IPS-18a (cell line): ENCODE data around the gene BCAN.
A peak's percentile ranks its signal among the peaks of the same experiment; 100 is the strongest.

Experiments used
- H3K27ac ChIP-seq: one replicate; pipeline ENCODE4 v1.5.1; 2013; ENCODE audit warnings: low read length
- H3K27me3 ChIP-seq: one replicate; pipeline ENCODE4 v1.6.1; 2013; ENCODE audit warnings: mild to moderate bottlenecking, low read length; ENCODE audit not compliant: control insufficient read depth, insufficient read depth
- H3K36me3 ChIP-seq: one replicate; pipeline ENCODE4 v1.6.1; 2013; ENCODE audit warnings: low read depth, low read length; ENCODE audit not compliant: control insufficient read depth
- H3K4me1 ChIP-seq: one replicate; pipeline ENCODE4 v1.6.1; 2013; ENCODE audit warnings: low read depth, low read length; ENCODE audit not compliant: control insufficient read depth
- H3K4me3 ChIP-seq: one replicate; pipeline ENCODE4 v1.5.1; 2013; ENCODE audit warnings: low read length
- H3K9ac ChIP-seq: one replicate; pipeline ENCODE4 v1.6.1; 2013; ENCODE audit warnings: mild to moderate bottlenecking, low read length, moderate library complexity
- H3K9me3 ChIP-seq: one replicate; pipeline ENCODE4 v1.6.1; 2013; ENCODE audit warnings: low read depth, low read length; ENCODE audit not compliant: control insufficient read depth

BCAN gene

DNA sequence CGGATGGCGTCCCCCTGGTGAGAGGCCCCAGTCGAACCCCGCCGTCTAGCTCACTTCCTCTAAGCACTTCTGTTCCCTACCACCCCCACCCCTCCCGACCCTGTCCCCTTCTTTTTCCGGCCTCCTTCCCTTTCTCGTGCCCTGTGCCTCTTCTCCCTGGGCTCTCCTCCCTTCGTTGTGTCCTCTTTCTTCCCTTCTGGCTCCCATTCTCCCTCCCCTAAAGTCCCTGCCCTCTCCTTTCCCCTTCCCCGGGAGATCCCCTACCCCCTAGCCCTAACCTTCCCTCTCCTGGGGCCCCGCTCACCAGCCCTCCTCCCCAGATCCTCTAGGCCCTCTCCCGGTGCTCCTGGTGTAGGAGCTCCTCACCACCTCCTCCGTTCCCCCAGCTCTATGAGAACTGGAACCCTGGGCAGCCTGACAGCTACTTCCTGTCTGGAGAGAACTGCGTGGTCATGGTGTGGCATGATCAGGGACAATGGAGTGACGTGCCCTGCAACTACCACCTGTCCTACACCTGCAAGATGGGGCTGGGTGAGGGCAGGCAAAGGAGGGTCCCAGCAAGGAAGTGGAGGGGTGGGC is 15.9 kb downstream of the BCAN start:
- peaks cover 33% of the 10 kb centered on the region for H3K4me1 ChIP-seq
- no peak overlapping the region for H3K9ac ChIP-seq

GRCh38 chr1:156658496-156658895 is 16.6 kb downstream of the BCAN start:
- Histone ChIP-seq H3K27ac (no peak overlapping the region), H3K27me3 (peaks cover 44% of the 10 kb centered on the region), H3K4me1 (peaks cover 39% of the 10 kb centered on the region), H3K36me3 (no peaks in the 10 kb centered on the region), H3K4me3 (no peak overlapping the region), H3K9ac (no peak overlapping the region), H3K9me3 (no peaks in the 10 kb centered on the region)

More for the DNA sequence above, 15.9 kb downstream of the BCAN start:
- Histone ChIP-seq H3K27ac (no peak overlapping the region), H3K4me3 (peak overlapping the region; percentile 56), H3K9me3 (no peaks in the 10 kb centered on the region), H3K36me3 (no peaks in the 10 kb centered on the region), H3K27me3 (peaks cover 44% of the 10 kb centered on the region)

DNA sequence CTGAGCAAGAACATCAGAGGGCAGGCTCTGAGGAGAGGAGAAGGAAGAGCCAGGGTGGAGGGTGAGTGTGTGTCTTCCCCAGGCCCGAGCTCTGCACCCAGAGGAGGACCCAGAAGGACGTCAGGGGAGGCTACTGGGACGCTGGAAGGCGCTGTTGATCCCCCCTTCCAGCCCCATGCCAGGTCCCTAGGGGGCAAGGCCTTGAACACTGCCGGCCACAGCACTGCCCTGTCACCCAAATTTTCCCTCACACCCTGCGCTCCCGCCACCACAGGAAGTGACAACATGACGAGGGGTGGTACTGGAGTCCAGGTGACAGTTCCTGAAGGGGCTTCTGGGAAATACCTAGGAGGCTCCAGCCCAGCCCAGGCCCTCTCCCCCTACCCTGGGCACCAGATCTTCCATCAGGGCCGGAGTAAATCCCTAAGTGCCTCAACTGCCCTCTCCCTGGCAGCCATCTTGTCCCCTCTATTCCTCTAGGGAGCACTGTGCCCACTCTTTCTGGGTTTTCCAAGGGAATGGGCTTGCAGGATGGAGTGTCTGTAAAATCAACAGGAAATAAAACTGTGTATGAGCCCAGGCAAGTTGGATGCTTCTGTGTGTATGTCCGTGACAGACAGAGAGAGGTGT is 17.1 kb downstream of the BCAN start:
- no peak overlapping the region for H3K4me3 ChIP-seq
- H3K9me3 ChIP-seq: no peaks in the 10 kb centered on the region
- peaks cover 45% of the 10 kb centered on the region for H3K4me1 ChIP-seq
- no peak overlapping the region for H3K27ac ChIP-seq
- no peaks in the 10 kb centered on the region for H3K36me3 ChIP-seq
- H3K27me3 ChIP-seq: peaks cover 44% of the 10 kb centered on the region
- no peak overlapping the region for H3K9ac ChIP-seq

- Histone ChIP-seq H3K27ac (no peak overlapping the region), H3K9ac (no peak overlapping the region), H3K9me3 (no peaks in the 10 kb centered on the region), H3K27me3 (peaks cover 44% of the 10 kb centered on the region), H3K36me3 (no peaks in the 10 kb centered on the region), H3K4me1 (peaks cover 50% of the 10 kb centered on the region), H3K4me3 (no peak overlapping the region)
Measured at GRCh38 chr1:156659661-156659987, 17.7 kb downstream of the BCAN start.

- Histone ChIP-seq H3K4me3 (no peak overlapping the region), H3K27ac (peak overlapping the region; percentile 74), H3K4me1 (peaks cover 54% of the 10 kb centered on the region)
Measured at GRCh38 chr1:156659988-156660751, 18.3 kb downstream of the BCAN start.

DNA sequence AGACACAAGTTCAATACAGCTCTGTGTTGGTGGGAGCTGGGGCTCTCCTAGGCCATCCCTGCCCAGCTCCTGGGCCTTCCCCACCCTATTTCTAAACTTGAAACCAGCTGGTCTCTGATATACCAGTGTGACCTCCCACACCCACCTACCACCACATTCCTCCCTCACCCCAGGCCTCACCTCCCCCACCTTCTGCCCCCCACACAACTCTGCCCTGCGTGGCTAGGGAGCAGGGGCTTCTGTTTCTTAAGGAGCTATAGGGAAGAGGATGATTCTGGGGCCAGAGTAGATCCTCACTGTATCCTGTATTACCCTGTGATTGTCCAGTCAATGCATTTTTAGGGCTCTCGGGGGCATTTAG is 18.8 kb downstream of the BCAN start:
- Histone ChIP-seq H3K27me3 (peaks cover 41% of the 10 kb centered on the region), H3K9me3 (no peaks in the 10 kb centered on the region), H3K4me1 (peaks cover 59% of the 10 kb centered on the region), H3K9ac (no peak overlapping the region), H3K36me3 (no peaks in the 10 kb centered on the region), H3K27ac (no peak overlapping the region), H3K4me3 (no peak overlapping the region)

More at GRCh38 chr1:156659988-156660751, 18.3 kb downstream of the BCAN start:
- H3K9me3 ChIP-seq: no peaks in the 10 kb centered on the region
- H3K36me3 ChIP-seq: no peaks in the 10 kb centered on the region
- peak overlapping the region; percentile 53 for H3K9ac ChIP-seq
- peaks cover 44% of the 10 kb centered on the region for H3K27me3 ChIP-seq

GRCh38 chr1:156662005-156662799 is 20.3 kb downstream of the BCAN start:
- Histone ChIP-seq H3K27me3 (peaks cover 26% of the 10 kb centered on the region), H3K9me3 (no peaks in the 10 kb centered on the region), H3K9ac (no peak overlapping the region), H3K36me3 (no peaks in the 10 kb centered on the region), H3K4me1 (peaks cover 56% of the 10 kb centered on the region), H3K27ac (no peak overlapping the region), H3K4me3 (no peak overlapping the region)

DNA sequence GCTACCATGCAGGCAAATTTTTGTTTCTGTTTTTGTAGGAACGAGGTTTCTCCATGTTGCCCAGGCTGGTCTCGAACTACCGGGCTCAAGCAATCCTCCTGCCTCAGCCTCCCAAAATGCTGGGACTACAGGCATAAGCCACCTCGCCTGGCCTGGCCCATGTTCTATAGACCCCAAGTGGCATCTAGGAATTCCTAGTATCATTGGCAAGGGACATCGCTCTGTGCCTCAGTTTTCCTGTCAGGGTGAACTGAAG is 20.8 kb downstream of the BCAN start:
- Histone ChIP-seq H3K36me3 (no peaks in the 10 kb centered on the region), H3K4me1 (peaks cover 57% of the 10 kb centered on the region), H3K4me3 (no peak overlapping the region), H3K27ac (no peak overlapping the region), H3K27me3 (peaks cover 21% of the 10 kb centered on the region), H3K9me3 (no peaks in the 10 kb centered on the region), H3K9ac (no peak overlapping the region)

DNA sequence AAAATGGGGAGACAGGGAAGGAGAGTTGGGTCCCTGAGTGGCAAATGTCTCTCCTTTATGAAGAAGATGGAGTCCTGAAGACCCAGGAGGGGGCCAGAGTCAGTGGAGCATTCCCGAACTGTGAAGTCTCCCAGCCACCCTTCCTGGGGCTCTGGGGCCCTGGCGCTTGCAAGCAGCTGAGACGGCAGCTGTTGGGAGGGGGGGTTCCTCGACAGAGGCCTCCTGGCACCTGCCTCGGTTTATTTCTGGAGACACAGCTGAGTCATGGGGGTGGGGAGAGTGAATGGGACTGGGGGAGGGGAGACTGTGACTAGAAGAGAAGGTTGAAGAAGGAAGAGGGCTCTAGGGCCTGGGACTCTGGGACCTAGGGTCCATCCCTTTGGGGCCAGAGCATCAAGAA is 21.3 kb downstream of the BCAN start:
- peaks cover 62% of the 10 kb centered on the region for H3K4me1 ChIP-seq
- no peaks in the 10 kb centered on the region for H3K36me3 ChIP-seq
- no peaks in the 10 kb centered on the region for H3K9me3 ChIP-seq
- H3K27me3 ChIP-seq: peaks cover 16% of the 10 kb centered on the region
- H3K9ac ChIP-seq: no peak overlapping the region
- no peak overlapping the region for H3K27ac ChIP-seq
- H3K4me3 ChIP-seq: no peak overlapping the region

DNA sequence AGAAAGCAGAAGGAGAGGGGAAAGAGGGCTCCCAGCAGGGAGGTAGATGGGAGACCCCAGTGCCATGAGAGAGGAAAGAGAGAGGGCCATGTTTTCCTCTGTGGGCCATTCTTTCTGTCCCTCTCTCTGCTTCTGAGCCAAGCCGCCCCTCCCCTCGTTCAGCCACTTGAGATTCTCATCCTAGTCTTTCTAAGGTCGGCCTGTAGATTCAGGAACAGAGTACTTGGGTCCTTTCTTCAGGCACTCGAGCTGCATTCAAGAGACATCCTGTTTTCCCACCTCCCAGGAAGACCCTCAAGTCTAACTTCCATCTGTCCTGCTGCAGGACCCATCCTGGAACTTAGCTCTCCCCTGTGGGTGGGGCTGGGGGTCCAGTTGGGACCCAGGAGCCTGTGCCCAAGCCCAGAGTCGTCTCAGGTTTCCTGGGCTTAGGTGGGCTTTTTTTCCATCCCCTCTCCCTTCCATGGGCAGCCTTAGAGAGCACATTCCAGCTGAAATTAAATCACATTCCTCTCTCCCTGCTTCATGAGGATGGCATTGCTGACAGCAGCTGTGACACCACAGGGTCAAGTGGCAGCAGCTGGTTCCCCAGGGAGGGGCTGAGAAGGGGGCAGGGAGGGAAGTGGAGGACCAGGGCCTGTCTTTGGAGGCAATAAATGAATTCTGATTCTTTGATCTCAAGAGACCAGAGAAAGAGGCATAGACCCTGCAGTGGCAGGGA is 22.3 kb downstream of the BCAN start:
- H3K4me3 ChIP-seq: no peak overlapping the region
- H3K4me1 ChIP-seq: peaks cover 69% of the 10 kb centered on the region

GRCh38 chr1:156664767-156665411 is 23.0 kb downstream of the BCAN start:
- Histone ChIP-seq H3K4me1 (peaks cover 71% of the 10 kb centered on the region), H3K27me3 (no peaks in the 10 kb centered on the region), H3K27ac (no peak overlapping the region), H3K4me3 (no peak overlapping the region), H3K9me3 (no peaks in the 10 kb centered on the region), H3K36me3 (no peaks in the 10 kb centered on the region), H3K9ac (peak overlapping the region; percentile 29)

More for the DNA sequence above, 22.3 kb downstream of the BCAN start:
- Histone ChIP-seq H3K27ac (no peak overlapping the region), H3K36me3 (no peaks in the 10 kb centered on the region), H3K9me3 (no peaks in the 10 kb centered on the region), H3K27me3 (peaks cover 6% of the 10 kb centered on the region), H3K9ac (peak overlapping the region; percentile 29)
